ENCODE data around the gene DCPS. TPM values are rescaled to one million over a fixed set of nuclear protein-coding genes. Genes with fewer than 3 reads are reported as not detected.

DCPS gene
- total RNA-seq, 1 donor from 2014 or later = 15.5 TPM

DNA sequence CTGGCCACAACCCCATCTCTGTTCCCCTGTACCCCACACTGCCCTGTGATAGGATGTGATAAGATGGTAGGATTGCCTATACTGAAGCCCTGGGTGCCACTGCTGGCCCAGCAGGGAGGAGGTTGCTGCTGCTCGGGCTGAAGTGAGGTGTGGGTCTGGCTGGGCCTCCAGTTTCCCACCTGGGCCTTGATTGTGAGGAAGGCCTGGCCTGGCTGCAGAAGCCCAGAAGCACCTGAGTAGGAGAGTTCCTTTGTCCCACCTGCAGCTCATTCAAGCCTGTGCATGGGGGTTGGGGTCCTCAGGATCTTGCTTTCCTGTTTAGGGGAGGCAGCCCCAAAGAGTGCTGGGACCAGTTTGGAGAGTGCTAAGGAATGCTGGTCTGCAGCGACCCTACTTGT is 54.9 kb downstream of the DCPS start:
- no peak for DNase-seq (ENCODE audit: extremely low spot score in 2 of 2)
- H3K36me3 ChIP-seq = no peaks in the 10 kb centered on the region
- peaks cover 77% of the 10 kb centered on the region for H3K4me1 ChIP-seq
- intact Hi-C loops (cut with DNase I) = loop anchor here (5.0 kb wide), 1 partner anchor 59 kb away; no protein-coding TSS in a partner anchor
- peak overlapping the region; percentile 88 for H3K27ac ChIP-seq
- TF ChIP-seq, protein P1, sequence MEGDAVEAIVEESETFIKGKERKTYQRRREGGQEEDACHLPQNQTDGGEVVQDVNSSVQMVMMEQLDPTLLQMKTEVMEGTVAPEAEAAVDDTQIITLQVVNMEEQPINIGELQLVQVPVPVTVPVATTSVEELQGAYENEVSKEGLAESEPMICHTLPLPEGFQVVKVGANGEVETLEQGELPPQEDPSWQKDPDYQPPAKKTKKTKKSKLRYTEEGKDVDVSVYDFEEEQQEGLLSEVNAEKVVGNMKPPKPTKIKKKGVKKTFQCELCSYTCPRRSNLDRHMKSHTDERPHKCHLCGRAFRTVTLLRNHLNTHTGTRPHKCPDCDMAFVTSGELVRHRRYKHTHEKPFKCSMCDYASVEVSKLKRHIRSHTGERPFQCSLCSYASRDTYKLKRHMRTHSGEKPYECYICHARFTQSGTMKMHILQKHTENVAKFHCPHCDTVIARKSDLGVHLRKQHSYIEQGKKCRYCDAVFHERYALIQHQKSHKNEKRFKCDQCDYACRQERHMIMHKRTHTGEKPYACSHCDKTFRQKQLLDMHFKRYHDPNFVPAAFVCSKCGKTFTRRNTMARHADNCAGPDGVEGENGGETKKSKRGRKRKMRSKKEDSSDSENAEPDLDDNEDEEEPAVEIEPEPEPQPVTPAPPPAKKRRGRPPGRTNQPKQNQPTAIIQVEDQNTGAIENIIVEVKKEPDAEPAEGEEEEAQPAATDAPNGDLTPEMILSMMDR (IDR thresholded peaks at IDR 0.05) = no peak
- TF ChIP-seq POLR2AphosphoS5 (IDR thresholded peaks at IDR 0.05; ENCODE audit: insufficient read depth in 1 of 2, low read depth in 1 of 2) (no peak), POLR2A (IDR thresholded peaks at IDR 0.05) (no peak)
- H3K27me3 ChIP-seq = no peaks in the 10 kb centered on the region
- no peak overlapping the region for H3K4me3 ChIP-seq
- no peaks in the 10 kb centered on the region for H3K9me3 ChIP-seq

DNA sequence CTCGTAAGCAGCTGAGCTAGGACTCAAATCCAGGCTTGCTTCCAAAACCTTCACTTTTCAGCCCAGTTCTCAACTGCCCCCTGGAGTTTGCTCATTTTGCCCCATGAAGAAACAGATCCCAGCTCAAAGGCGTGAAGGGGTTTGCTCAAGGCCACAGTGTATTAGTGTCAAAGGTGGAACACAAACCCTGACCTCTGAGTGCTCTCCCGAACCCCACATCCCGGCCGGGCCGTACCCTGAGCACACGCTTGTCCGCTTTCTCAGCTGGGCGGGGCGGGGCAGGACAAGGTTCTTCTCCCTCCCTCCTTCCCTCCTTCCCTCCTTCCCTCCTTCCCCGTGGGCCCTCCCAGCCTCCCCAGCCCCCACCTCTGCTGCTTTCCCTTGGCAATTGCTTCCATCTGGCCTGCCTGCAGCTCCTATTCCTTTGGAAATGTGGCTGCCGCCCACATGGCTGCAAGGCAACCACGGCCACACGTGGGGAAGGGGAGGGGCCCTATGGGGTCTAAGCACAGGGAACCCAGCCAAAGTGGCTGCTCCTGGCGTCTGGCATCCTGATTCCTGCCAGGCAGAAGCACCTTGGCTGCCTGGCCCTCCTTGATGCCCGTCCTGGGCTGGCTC is 55.7 kb downstream of the DCPS start:
- TF ChIP-seq POLR2A (IDR thresholded peaks at IDR 0.05) = no peak
- TF ChIP-seq POLR2AphosphoS5 (IDR thresholded peaks at IDR 0.05; ENCODE audit: insufficient read depth in 1 of 2, low read depth in 1 of 2) = peak in 1 of 2 donors; percentile 60
- Histone ChIP-seq H3K4me3 (peak overlapping the region in 1 of 2 donors; percentile 36), H3K9me3 (no peaks in the 10 kb centered on the region), H3K27me3 (no peaks in the 10 kb centered on the region), H3K4me1 (peaks cover 73% of the 10 kb centered on the region), H3K27ac (peak overlapping the region; percentile 88), H3K36me3 (no peaks in the 10 kb centered on the region)
- DNase-seq (ENCODE audit: extremely low spot score in 2 of 2) = peak in 1 of 2 donors; percentile 90
- intact Hi-C loops (cut with DNase I) = loop anchor here (5.0 kb wide), 1 partner anchor 58 kb away; no protein-coding TSS in a partner anchor

DNA sequence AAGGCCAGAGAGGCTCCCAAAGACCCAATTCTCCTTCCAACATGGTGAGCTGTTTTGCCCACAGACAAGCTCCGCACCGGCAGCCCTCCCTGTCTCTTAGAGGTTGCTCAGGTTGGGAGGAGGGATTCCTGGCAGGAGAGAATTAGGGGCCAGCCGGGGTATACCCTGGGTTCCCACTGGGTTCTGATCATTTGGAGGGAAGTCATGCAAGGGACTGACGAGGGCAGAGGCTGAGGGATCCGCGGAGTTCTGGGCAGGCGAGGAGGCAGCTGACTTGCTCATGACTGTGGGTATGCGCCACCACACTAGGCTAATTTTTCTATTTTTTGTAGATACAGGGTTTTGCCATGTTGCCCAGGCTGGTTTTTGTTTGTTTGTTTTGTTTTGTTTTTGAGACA is 56.2 kb downstream of the DCPS start:
- Histone ChIP-seq H3K27me3 (no peaks in the 10 kb centered on the region), H3K27ac (peak overlapping the region; percentile 88), H3K36me3 (no peaks in the 10 kb centered on the region), H3K4me3 (peak overlapping the region in 1 of 2 donors; percentile 36), H3K9me3 (no peaks in the 10 kb centered on the region), H3K4me1 (peaks cover 68% of the 10 kb centered on the region)
- peak in 1 of 2 donors; percentile 2 for TF ChIP-seq POLR2AphosphoS5 (IDR thresholded peaks at IDR 0.05; ENCODE audit: insufficient read depth in 1 of 2, low read depth in 1 of 2)
- no peak for TF ChIP-seq POLR2A (IDR thresholded peaks at IDR 0.05)
- DNase-seq (ENCODE audit: extremely low spot score in 2 of 2) = no peak
- intact Hi-C loops (cut with DNase I) = no loop called here

DNA sequence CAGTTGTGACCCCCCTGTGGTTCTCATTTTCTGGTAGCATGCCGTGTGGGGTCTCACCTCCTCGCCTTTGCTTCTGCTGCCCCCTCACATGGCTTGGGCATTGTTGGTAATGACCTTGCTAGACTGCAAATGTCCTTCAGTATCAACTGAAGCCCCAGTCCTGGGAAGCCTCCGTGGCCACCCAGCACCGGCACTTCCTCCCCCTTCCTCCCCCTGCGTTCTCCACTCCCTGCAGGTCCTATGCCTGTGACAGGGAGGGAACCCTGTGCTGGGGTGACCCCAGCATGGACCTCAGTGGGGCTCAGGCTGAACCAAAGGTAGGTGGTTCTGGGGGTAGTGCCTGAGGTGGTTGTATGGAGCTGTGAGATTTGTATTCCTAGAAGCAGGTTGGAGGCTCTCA is 57.5 kb downstream of the DCPS start:
- Histone ChIP-seq H3K27ac (peak overlapping the region; percentile 21), H3K27me3 (no peaks in the 10 kb centered on the region), H3K4me3 (no peak overlapping the region), H3K9me3 (no peaks in the 10 kb centered on the region), H3K36me3 (no peaks in the 10 kb centered on the region), H3K4me1 (peaks cover 73% of the 10 kb centered on the region)
- TF ChIP-seq, protein P1 (IDR thresholded peaks at IDR 0.05) = no peak
- no peak for TF ChIP-seq POLR2AphosphoS5 (IDR thresholded peaks at IDR 0.05; ENCODE audit: insufficient read depth in 1 of 2, low read depth in 1 of 2)
- TF ChIP-seq POLR2A (IDR thresholded peaks at IDR 0.05) = no peak
- no peak for DNase-seq (ENCODE audit: extremely low spot score in 2 of 2)
- intact Hi-C loops (cut with DNase I) = no loop called here

DNA sequence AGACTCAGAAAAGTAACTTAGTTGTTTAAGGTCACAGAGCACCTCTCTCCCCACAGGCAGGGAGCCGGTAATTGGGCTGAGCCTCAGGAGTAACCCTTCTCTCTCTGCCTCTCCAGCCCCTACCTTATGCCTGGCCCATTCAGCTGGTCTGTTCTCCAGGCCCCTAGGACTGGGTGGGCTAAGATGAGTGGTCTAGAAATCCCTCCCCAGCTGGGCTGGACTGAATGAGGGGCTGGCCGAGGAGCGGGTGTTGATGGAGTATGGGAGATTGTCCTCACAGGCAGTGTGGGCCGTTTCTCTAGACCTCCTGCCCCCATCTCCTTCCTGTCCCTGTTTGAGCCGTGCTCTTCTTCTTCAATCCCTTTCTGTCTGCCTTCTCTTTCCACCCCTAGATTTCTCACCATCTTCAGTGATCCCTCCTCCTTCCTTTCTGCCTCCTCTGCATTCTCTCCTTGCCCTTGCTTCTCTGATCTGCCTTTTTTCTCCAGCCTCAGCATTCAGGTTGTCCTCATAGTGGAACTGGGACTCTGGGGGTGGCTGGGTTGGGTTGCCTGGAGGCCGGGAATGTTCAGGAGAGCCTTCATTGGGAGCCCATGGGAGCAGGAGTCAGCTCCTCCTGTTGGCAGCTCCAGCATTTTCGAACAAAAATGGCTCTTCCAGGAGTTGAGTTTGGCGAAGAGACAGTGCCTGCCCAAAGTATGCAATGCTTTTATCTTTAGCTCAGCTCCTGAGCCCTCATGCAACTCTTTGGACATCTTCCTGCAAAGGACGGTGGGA is 59.2 kb downstream of the DCPS start:
- intact Hi-C loops (cut with DNase I) = no loop called here
- TF ChIP-seq POLR2AphosphoS5 (IDR thresholded peaks at IDR 0.05; ENCODE audit: insufficient read depth in 1 of 2, low read depth in 1 of 2) (no peak), POLR2A (IDR thresholded peaks at IDR 0.05) (no peak)
- TF ChIP-seq, protein P1 (IDR thresholded peaks at IDR 0.05) = no peak
- no peaks in the 10 kb centered on the region for H3K9me3 ChIP-seq
- H3K27me3 ChIP-seq = no peaks in the 10 kb centered on the region
- peaks cover 69% of the 10 kb centered on the region for H3K4me1 ChIP-seq
- no peak overlapping the region for H3K4me3 ChIP-seq
- no peaks in the 10 kb centered on the region for H3K36me3 ChIP-seq
- peak overlapping the region; percentile 39 for H3K27ac ChIP-seq
- no peak for DNase-seq (ENCODE audit: extremely low spot score in 2 of 2)
